WTC11 (cell line): ENCODE data around the gene USP2. TPM values are rescaled to one million over a fixed set of nuclear protein-coding genes. Genes with fewer than 3 reads are reported as not detected.
A peak's percentile ranks its signal among the peaks of the same experiment; 100 is the strongest.

Source experiments
- ATAC-seq: fragments of 200-7000 bp; cut with Tn5 transposase; 2 replicates; pipeline ENCODE4 v1.10.0; 2021; ENCODE audit warnings: mild to moderate bottlenecking, moderate library complexity
- CTCF ChIA-PET: fragments of 300-600 bp; sonication (Branson Sonifier 250); formaldehyde crosslinking; loops from one replicate; lab custom pipeline; 2021; ENCODE audit warnings: antibody characterized with exemption; lab: Charles Lee
- POLR2A ChIA-PET: fragments of 350-600 bp; sonication (Branson Sonifier 250); formaldehyde crosslinking; loops from one replicate; lab custom pipeline; 2021; ENCODE audit warnings: antibody characterized with exemption; lab: Charles Lee
- DNase-seq: peaks from one replicate; pipeline ENCODE4 v3.0.0; 2021; ENCODE audit warnings: low spot score
- H3K27ac Mint-ChIP-seq: 2 replicates; pipeline ENCODE4 v1.8.0; 2021; ENCODE audit warnings: mixed read lengths
- H3K27me3 Mint-ChIP-seq: 2 replicates; pipeline ENCODE4 v1.8.0; 2021; ENCODE audit warnings: low read depth, mild to moderate bottlenecking, moderate library complexity, mixed read lengths
- H3K36me3 Mint-ChIP-seq: 2 replicates; pipeline ENCODE4 v1.8.0; 2021; ENCODE audit warnings: mixed read lengths
- H3K4me1 Mint-ChIP-seq: 2 replicates; pipeline ENCODE4 v1.8.0; 2022; ENCODE audit warnings: mixed read lengths
- H3K4me3 Mint-ChIP-seq: 2 replicates; pipeline ENCODE4 v1.8.0; 2021; ENCODE audit warnings: mild to moderate bottlenecking, moderate library complexity, mixed read lengths
- H3K9me3 Mint-ChIP-seq: 2 replicates; pipeline ENCODE4 v1.8.0; 2021; ENCODE audit warnings: mixed read lengths
- AR ChIP-seq: fragments of 250-450 bp; sonication (Bioruptor Pico); IDR thresholded peaks from 2 replicates; pipeline ENCODE4 v1.9.0; 2021; ENCODE audit warnings: mild to moderate bottlenecking
- CDX4 ChIP-seq: fragments of 250-450 bp; sonication (Bioruptor Pico); IDR thresholded peaks from 2 replicates; pipeline ENCODE4 v1.9.0; 2021; ENCODE audit warnings: moderate library complexity, mild to moderate bottlenecking, inconsistent platforms, borderline replicate concordance
- ELF4 ChIP-seq: sonication (generic); formaldehyde crosslinking; IDR thresholded peaks from 2 replicates; pipeline ENCODE4 v1.8.1; 2022; ENCODE audit warnings: low read depth, mild to moderate bottlenecking, moderate library complexity, missing genetic modification reagents
- FOXK1 ChIP-seq: sonication (generic); formaldehyde crosslinking; IDR thresholded peaks from 2 replicates; pipeline ENCODE4 v1.8.0; 2022; ENCODE audit warnings: mild to moderate bottlenecking, moderate library complexity, missing genetic modification reagents
- FOXP4 ChIP-seq: sonication (generic); formaldehyde crosslinking; IDR thresholded peaks from 2 replicates; pipeline ENCODE4 v1.8.0; 2022; ENCODE audit warnings: mild to moderate bottlenecking, missing genetic modification reagents
- GABPB1 ChIP-seq: sonication (generic); formaldehyde crosslinking; IDR thresholded peaks from 2 replicates; pipeline ENCODE4 v1.8.1; 2023; ENCODE audit warnings: mild to moderate bottlenecking, missing genetic modification reagents
- JUN ChIP-seq: sonication (generic); formaldehyde crosslinking; IDR thresholded peaks from 2 replicates; pipeline ENCODE4 v1.8.0; 2023; ENCODE audit warnings: mild to moderate bottlenecking, missing genetic modification reagents
- KAT7 ChIP-seq: sonication (generic); formaldehyde crosslinking; IDR thresholded peaks from 2 replicates; pipeline ENCODE4 v1.8.1; 2023; ENCODE audit warnings: missing genetic modification reagents, mild to moderate bottlenecking, borderline replicate concordance
- MLX ChIP-seq: sonication (generic); formaldehyde crosslinking; IDR thresholded peaks from 2 replicates; pipeline ENCODE4 v1.8.1; 2023; ENCODE audit warnings: mild to moderate bottlenecking, missing genetic modification reagents, moderate library complexity
- MXD4 ChIP-seq: fragments of 250-450 bp; sonication (Bioruptor Pico); IDR thresholded peaks from 2 replicates; pipeline ENCODE4 v1.8.0; 2021; ENCODE audit warnings: mild to moderate bottlenecking, moderate library complexity, borderline replicate concordance
- NFATC4 ChIP-seq: fragments of 250-450 bp; sonication (Bioruptor Pico); IDR thresholded peaks from 2 replicates; pipeline ENCODE4 v1.9.0; 2021; ENCODE audit warnings: mild to moderate bottlenecking
- NFYB ChIP-seq: sonication (generic); formaldehyde crosslinking; conservative IDR thresholded peaks from 2 replicates; pipeline ENCODE4 v1.8.0; 2022; ENCODE audit warnings: low read depth, missing genetic modification reagents
- NR1H2 ChIP-seq: sonication (generic); formaldehyde crosslinking; IDR thresholded peaks from 2 replicates; pipeline ENCODE4 v1.9.0; 2021; ENCODE audit warnings: mild to moderate bottlenecking, moderate library complexity, missing genetic modification reagents
- NR3C1 ChIP-seq: sonication (generic); formaldehyde crosslinking; conservative IDR thresholded peaks from 2 replicates; pipeline ENCODE4 v1.8.1; 2023; ENCODE audit warnings: low read depth, mild to moderate bottlenecking, missing genetic modification reagents
- TEAD1 ChIP-seq: sonication (generic); formaldehyde crosslinking; IDR thresholded peaks from 2 replicates; pipeline ENCODE4 v1.8.0; 2022; ENCODE audit warnings: mild to moderate bottlenecking, missing genetic modification reagents
- TEAD4 ChIP-seq: sonication (generic); formaldehyde crosslinking; IDR thresholded peaks from 2 replicates; pipeline ENCODE4 v1.8.0; 2022; ENCODE audit warnings: mild to moderate bottlenecking, missing genetic modification reagents
- USF1 ChIP-seq: sonication (generic); formaldehyde crosslinking; IDR thresholded peaks from 2 replicates; pipeline ENCODE4 v1.8.0; 2022; ENCODE audit warnings: mild to moderate bottlenecking, missing genetic modification reagents
- ZBTB43 ChIP-seq: sonication (generic); formaldehyde crosslinking; IDR thresholded peaks from 2 replicates; pipeline ENCODE4 v1.8.1; 2023; ENCODE audit warnings: mild to moderate bottlenecking, missing genetic modification reagents
- ZMAT4 ChIP-seq: fragments of 250-450 bp; sonication (Bioruptor Pico); IDR thresholded peaks from 2 replicates; pipeline ENCODE4 v1.9.0; 2021; ENCODE audit warnings: mild to moderate bottlenecking
- ZNF121 ChIP-seq: sonication (generic); formaldehyde crosslinking; IDR thresholded peaks from 2 replicates; pipeline ENCODE4 v1.8.0; 2023; ENCODE audit warnings: missing genetic modification reagents
- ZNF232 ChIP-seq: sonication (generic); formaldehyde crosslinking; IDR thresholded peaks from 2 replicates; pipeline ENCODE4 v1.8.0; 2022; ENCODE audit warnings: mild to moderate bottlenecking, missing genetic modification reagents
- ZNF396 ChIP-seq: fragments of 250-450 bp; sonication (Bioruptor Pico); IDR thresholded peaks from 2 replicates; pipeline ENCODE4 v1.8.0; 2021; ENCODE audit warnings: mild to moderate bottlenecking, moderate library complexity, borderline replicate concordance
- ZNF512 ChIP-seq: sonication (generic); formaldehyde crosslinking; IDR thresholded peaks from 2 replicates; pipeline ENCODE4 v1.8.1; 2022; ENCODE audit warnings: missing genetic modification reagents, borderline replicate concordance
- ZNF671 ChIP-seq: fragments of 250-450 bp; sonication (Bioruptor Pico); IDR thresholded peaks from 2 replicates; pipeline ENCODE4 v1.8.0; 2021; ENCODE audit warnings: mild to moderate bottlenecking
- total RNA-seq: library from RNA; stranded (reverse); gene quantifications from 3 replicates; pipeline ENCODE4 v1.2.3, GENCODE V29; 2021

USP2 gene
- total RNA-seq, 1 experiment from 2014 or later = 8.0 TPM

GRCh38 chr11:119309953-119310681 is 71.4 kb downstream of the USP2 start (continued):
- TF ChIP-seq USF1 (CRISPR knock-in tag) (no peak), AR (no peak), ELF4 (CRISPR knock-in tag) (no peak), CDX4 (no peak)

- ChIA-PET POLR2A (interaction anchor here (0.6 kb wide), 2 partner anchors 155 to 1240 kb away, joined by 3 read pairs; no protein-coding TSS in a partner anchor), CTCF (interaction anchor here (1.2 to 1.4 kb wide), 3 partner anchors 12 to 113 kb away, joined by 4 to 8 read pairs (median 7); no protein-coding TSS in a partner anchor)
- no peaks in the 10 kb centered on the region for H3K9me3 Mint-ChIP-seq
- peaks cover 3% of the 10 kb centered on the region for H3K27me3 Mint-ChIP-seq
- H3K36me3 Mint-ChIP-seq = peaks cover 21% of the 10 kb centered on the region
- DNase-seq (no peak), ATAC-seq (no peak)
- peak overlapping the region; percentile 47; the same call in 1 of the 2 replicates for H3K27ac Mint-ChIP-seq
- TF ChIP-seq TEAD1 (no peak), NFATC4 (CRISPR knock-in tag) (no peak), ZBTB43 (CRISPR knock-in tag) (no peak), TEAD4 (CRISPR knock-in tag) (no peak), MXD4 (no peak), ZNF671 (no peak), ZNF396 (no peak), ZNF121 (CRISPR knock-in tag) (no peak), FOXK1 (CRISPR knock-in tag) (no peak)
- H3K4me1 Mint-ChIP-seq = peaks cover 14% of the 10 kb centered on the region
- H3K4me3 Mint-ChIP-seq = no peak overlapping the region
Observed at GRCh38 chr11:119309411-119309810, 72.1 kb downstream of the USP2 start.

GRCh38 chr11:119307974-119308373 is 73.5 kb downstream of the USP2 start:
- Mint-ChIP-seq H3K27ac (no peak overlapping the region), H3K36me3 (peaks cover 30% of the 10 kb centered on the region), H3K27me3 (no peaks in the 10 kb centered on the region), H3K4me3 (no peak overlapping the region), H3K4me1 (peaks cover 14% of the 10 kb centered on the region), H3K9me3 (no peaks in the 10 kb centered on the region)
- DNase-seq (no peak), ATAC-seq (no peak)
- CTCF ChIA-PET = interaction anchor here (1.2 to 2.9 kb wide), 11 partner anchors 8 to 112 kb away, joined by 3 to 46 read pairs (median 7); partner anchors contain the start of genes C1QTNF5, CBL and MCAM
- POLR2A ChIA-PET = interaction anchor here (0.6 to 1.5 kb wide), 5 partner anchors 8 to 102 kb away, joined by 3 to 8 read pairs (median 4); partner anchors contain the start of genes CBL and MCAM
- no peak for TF ChIP-seq KAT7 (CRISPR knock-in tag)
- TF ChIP-seq MLX = no peak
- TF ChIP-seq JUN = no peak
- no peak for TF ChIP-seq ZMAT4 (CRISPR knock-in tag)
- TF ChIP-seq FOXP4 (CRISPR knock-in tag) = no peak
- TF ChIP-seq ZNF512 (CRISPR knock-in tag) = no peak
- no peak for TF ChIP-seq NR1H2 (CRISPR knock-in tag)
- TF ChIP-seq NR3C1 = no peak
- no peak for TF ChIP-seq NFYB (CRISPR knock-in tag)
- no peak for TF ChIP-seq ZNF232
- no peak for TF ChIP-seq GABPB1
